Muscle layer of colon (tissue), 2 donors: Measurements from ENCODE around the gene BICRAL.
A peak's percentile ranks its signal among the peaks of the same experiment; 100 is the strongest.
"Not testable (repeated sequence)": the region's sequence is repeated elsewhere in the genome, so short reads cannot be mapped to it uniquely, and the experiment has no call there.

ENCODE experiments used
- H3K27ac ChIP-seq: one replicate; pipeline ENCODE4 v1.7.0; 2013; ENCODE audit warnings: low read depth, mild to moderate bottlenecking, low read length, moderate library complexity
- H3K27me3 ChIP-seq, 2 donors: one replicate each; pipeline ENCODE4 v1.7.0; 2013; ENCODE audit warnings: low read length in 2 of 2, mild to moderate bottlenecking in 2 of 2; ENCODE audit not compliant: insufficient read depth in 2 of 2, control insufficient read depth in 1 of 2
- H3K36me3 ChIP-seq: one replicate; pipeline ENCODE4 v1.7.0; 2013; ENCODE audit warnings: mild to moderate bottlenecking, low read length; ENCODE audit not compliant: insufficient read depth
- H3K4me1 ChIP-seq: one replicate; pipeline ENCODE4 v1.7.0; 2013; ENCODE audit warnings: mild to moderate bottlenecking, low read length; ENCODE audit not compliant: insufficient read depth
- H3K4me3 ChIP-seq, 2 donors: one replicate each; pipeline ENCODE4 v1.7.0; 2013; ENCODE audit warnings: low read length in 2 of 2, low read depth in 1 of 2, mild to moderate bottlenecking in 1 of 2, moderate library complexity in 1 of 2
- H3K9ac ChIP-seq: one replicate; pipeline ENCODE4 v1.7.0; 2013; ENCODE audit warnings: low read length
- H3K9me3 ChIP-seq: one replicate; pipeline ENCODE4 v1.7.0; 2013; ENCODE audit warnings: mild to moderate bottlenecking, low read length
- donor health status: abdominal sarcoma.
- donor health status: Adenocarcinoma of cecum.

BICRAL gene

GRCh38 chr6:42890311-42891198 is 108.7 kb downstream of the BICRAL start:
- Histone ChIP-seq H3K27me3 (no peaks in the 10 kb centered on the region), H3K27ac (peak overlapping the region; percentile 80), H3K4me1 (peaks cover 9% of the 10 kb centered on the region)

GRCh38 chr6:42891199-42891722 is 109.4 kb downstream of the BICRAL start:
- Histone ChIP-seq H3K9ac (peak overlapping the region; percentile 91), H3K4me3 (peak overlapping the region; percentile 80 to 88), H3K36me3 (peaks cover under 1% of the 10 kb centered on the region), H3K27ac (peak overlapping the region; percentile 35), H3K9me3 (no peaks in the 10 kb centered on the region), H3K4me1 (peaks cover 9% of the 10 kb centered on the region), H3K27me3 (no peaks in the 10 kb centered on the region)

More at GRCh38 chr6:42890311-42891198, 108.7 kb downstream of the BICRAL start:
- peak overlapping the region; percentile 91 for H3K9ac ChIP-seq
- peak overlapping the region; percentile 80 to 88 for H3K4me3 ChIP-seq
- H3K36me3 ChIP-seq: peaks cover 7% of the 10 kb centered on the region
- no peaks in the 10 kb centered on the region for H3K9me3 ChIP-seq

GRCh38 chr6:42894041-42894828 is 112.4 kb downstream of the BICRAL start:
- H3K27ac ChIP-seq, H3K27me3 ChIP-seq, H3K9ac ChIP-seq, H3K36me3 ChIP-seq, H3K4me1 ChIP-seq, H3K4me3 ChIP-seq, H3K9me3 ChIP-seq: not testable (repeated sequence)

- Histone ChIP-seq H3K9me3 (no peaks in the 10 kb centered on the region), H3K27ac (no peak overlapping the region), H3K27me3 (no peaks in the 10 kb centered on the region), H3K9ac (no peak overlapping the region), H3K4me1 (peaks cover 1% of the 10 kb centered on the region), H3K36me3 (no peaks in the 10 kb centered on the region), H3K4me3 (no peak overlapping the region)
These were observed 114.4 kb downstream of the BICRAL start for GRCh38 chr6:42896178-42896719.

- Histone ChIP-seq H3K4me1 (no peaks in the 10 kb centered on the region), H3K9me3 (no peaks in the 10 kb centered on the region), H3K9ac (no peak overlapping the region), H3K27me3 (no peaks in the 10 kb centered on the region), H3K36me3 (no peaks in the 10 kb centered on the region), H3K27ac (no peak overlapping the region), H3K4me3 (no peak overlapping the region)
These were observed 117.1 kb downstream of the BICRAL start for GRCh38 chr6:42898891-42899361.

- no peak overlapping the region for H3K27ac ChIP-seq
- H3K27me3 ChIP-seq: no peaks in the 10 kb centered on the region
- H3K9ac ChIP-seq: no peak overlapping the region
- no peaks in the 10 kb centered on the region for H3K36me3 ChIP-seq
- H3K4me1 ChIP-seq: no peaks in the 10 kb centered on the region
- no peak overlapping the region for H3K4me3 ChIP-seq
- no peaks in the 10 kb centered on the region for H3K9me3 ChIP-seq
These were observed 118.0 kb downstream of the BICRAL start for GRCh38 chr6:42899871-42900270.

- H3K9ac ChIP-seq: no peak overlapping the region
- no peaks in the 10 kb centered on the region for H3K9me3 ChIP-seq
- no peaks in the 10 kb centered on the region for H3K36me3 ChIP-seq
- H3K27ac ChIP-seq: no peak overlapping the region
- peak overlapping the region in 1 of 2 donors; percentile 16 for H3K4me3 ChIP-seq
- no peaks in the 10 kb centered on the region for H3K4me1 ChIP-seq
- H3K27me3 ChIP-seq: no peaks in the 10 kb centered on the region
These were observed 119.7 kb downstream of the BICRAL start for GRCh38 chr6:42901538-42901957.

GRCh38 chr6:42902429-42903263 is 120.8 kb downstream of the BICRAL start:
- H3K9ac ChIP-seq, H3K9me3 ChIP-seq, H3K27me3 ChIP-seq, H3K27ac ChIP-seq, H3K36me3 ChIP-seq, H3K4me3 ChIP-seq, H3K4me1 ChIP-seq: not testable (repeated sequence)

- Histone ChIP-seq H3K27me3 (no peaks in the 10 kb centered on the region), H3K9ac (no peak overlapping the region), H3K9me3 (no peaks in the 10 kb centered on the region), H3K27ac (no peak overlapping the region), H3K36me3 (no peaks in the 10 kb centered on the region), H3K4me3 (no peak overlapping the region), H3K4me1 (no peaks in the 10 kb centered on the region)
These were observed 122.6 kb downstream of the BICRAL start for GRCh38 chr6:42904467-42904866.

GRCh38 chr6:42907336-42907735 is 125.5 kb downstream of the BICRAL start:
- H3K9ac ChIP-seq: no peak overlapping the region
- H3K27ac ChIP-seq: no peak overlapping the region
- H3K36me3 ChIP-seq: no peaks in the 10 kb centered on the region
- no peaks in the 10 kb centered on the region for H3K4me1 ChIP-seq
- no peaks in the 10 kb centered on the region for H3K9me3 ChIP-seq
- peaks cover 0 to 15% of the 10 kb centered on the region in 2 donors for H3K27me3 ChIP-seq
- H3K4me3 ChIP-seq: no peak overlapping the region
